Measurements from ENCODE around the gene RO60.

Gene RO60

GRCh38 chr1:193062698-193063463 lies 3.5 kb downstream of the RO60 start:
- DNase-seq = no peak

GRCh38 chr1:193065954-193066353 lies 6.5 kb downstream of the RO60 start:
- DNase-seq = no peak

- DNase-seq = no peak
Measured at GRCh38 chr1:193066606-193067005, 7.2 kb downstream of the RO60 start.

- no peak for DNase-seq
Measured at GRCh38 chr1:193068013-193068412, 8.6 kb downstream of the RO60 start.

- DNase-seq = no peak
Measured at GRCh38 chr1:193069748-193070385, 10.5 kb downstream of the RO60 start.

- no peak for DNase-seq
Measured at GRCh38 chr1:193070386-193070753, 11.0 kb downstream of the RO60 start.

- no peak for DNase-seq
Measured at GRCh38 chr1:193070942-193071341, 11.5 kb downstream of the RO60 start.

- no peak for DNase-seq
Measured at GRCh38 chr1:193077991-193078390, 18.6 kb downstream of the RO60 start.

- no peak for DNase-seq
Measured at GRCh38 chr1:193079187-193079586, 19.8 kb downstream of the RO60 start.

- no peak for DNase-seq
Measured at GRCh38 chr1:193083365-193084088, 24.1 kb downstream of the RO60 start.

GRCh38 chr1:193085263-193085662 lies 25.9 kb downstream of the RO60 start:
- no peak for DNase-seq

- no peak for DNase-seq
Measured at GRCh38 chr1:193086342-193086741, 26.9 kb downstream of the RO60 start.

- no peak for DNase-seq
Measured at GRCh38 chr1:193087893-193088292, 28.5 kb downstream of the RO60 start.

GRCh38 chr1:193090865-193091264 lies 31.5 kb downstream of the RO60 start:
- DNase-seq = no peak

GRCh38 chr1:193094112-193094511 lies 34.7 kb downstream of the RO60 start:
- DNase-seq = no peak

- no peak for DNase-seq
Measured at GRCh38 chr1:193102662-193103061, 43.2 kb downstream of the RO60 start.

GRCh38 chr1:193103759-193104501 lies 44.5 kb downstream of the RO60 start:
- no peak for DNase-seq

GRCh38 chr1:193104502-193104906 lies 45.1 kb downstream of the RO60 start:
- peak; percentile 27 for DNase-seq

- DNase-seq = peak; percentile 73
Measured at GRCh38 chr1:193104907-193105820, 45.8 kb downstream of the RO60 start, which contains the start of gene GLRX2. GLRX2 (minus strand) TSS chr1:193105414; CDS start chr1:193105382, 32 bp downstream.

- no peak for DNase-seq
Measured at GRCh38 chr1:193105821-193106177, 46.4 kb downstream of the RO60 start.

- no peak for DNase-seq
Measured at GRCh38 chr1:193108471-193108870, 49.1 kb downstream of the RO60 start.

All from 8988T (cell line).